Panc1 (cell line): ENCODE data around the gene MNX1. TPM values are rescaled to one million over a fixed set of nuclear protein-coding genes. Genes with fewer than 3 reads are reported as not detected.

Source experiments
- ATAC-seq: fragments of 200-7000 bp; cut with Tn5 transposase; 2 replicates; pipeline ENCODE4 v1.9.1; 2020; ENCODE audit warnings: mild to moderate bottlenecking, moderate library complexity
- BruUV-seq: library from RNA; stranded (reverse); fragments of 400-500 nt; replicated peaks from 2 replicates; lab custom pipeline; 2021; lab: Mats Ljungman, UMichigan
- CTCF ChIA-PET: fragments of 300-600 bp; sonication (Branson Sonifier 250); formaldehyde crosslinking; loops from one replicate; lab custom pipeline; 2022; ENCODE audit warnings: antibody characterized with exemption; lab: Charles Lee
- POLR2A ChIA-PET: fragments of 300-600 bp; sonication (Branson Sonifier 250); formaldehyde crosslinking; loops from one replicate; lab custom pipeline; 2022; ENCODE audit warnings: antibody characterized with exemption; lab: Charles Lee
- DNase-seq: peaks from one replicate; pipeline ENCODE4 v3.0.0-alpha.2; 2010; ENCODE audit warnings: low read depth, low spot score
- H3K27ac ChIP-seq: 2 replicates; pipeline ENCODE4 v1.5.1; 2011; ENCODE audit warnings: mild to moderate bottlenecking, low read length, inconsistent platforms
- H3K27me3 ChIP-seq: fragments of 200-500 bp; sonication (Bioruptor generic); 2 replicates; pipeline ENCODE4 v1.6.0; 2014; ENCODE audit warnings: low read length, inconsistent platforms; ENCODE audit not compliant: control insufficient read depth, insufficient read depth
- H3K36me3 ChIP-seq: fragments of 200-500 bp; sonication (Bioruptor generic); 2 replicates; pipeline ENCODE4 v1.5.1; 2014; ENCODE audit warnings: inconsistent platforms, mild to moderate bottlenecking, low read length, moderate library complexity; ENCODE audit not compliant: control insufficient read depth, insufficient read depth
- H3K4me1 ChIP-seq: 2 replicates; pipeline ENCODE4 v1.5.1; 2011; ENCODE audit warnings: inconsistent platforms, mild to moderate bottlenecking, low read length, moderate library complexity; ENCODE audit not compliant: control insufficient read depth, insufficient read depth
- H3K4me3 ChIP-seq, 2 experiments: 2 replicates each; pipeline ENCODE4 v1.5.1; 2011 to 2012; ENCODE audit warnings: low read depth in 2 of 2, low read length in 2 of 2, mild to moderate bottlenecking in 2 of 2, inconsistent platforms in 1 of 2, moderate library complexity in 1 of 2
- H3K9me3 ChIP-seq: fragments of 200-500 bp; sonication (Bioruptor generic); 2 replicates; pipeline ENCODE4 v1.5.1; 2014; ENCODE audit warnings: low read depth, mild to moderate bottlenecking, inconsistent platforms, low read length, moderate library complexity; ENCODE audit not compliant: control insufficient read depth, insufficient read depth
- CTCF ChIP-seq: fragments of 450-650 bp; IDR thresholded peaks from 2 replicates; pipeline ENCODE4 v1.5.1; 2017; ENCODE audit warnings: mild to moderate bottlenecking
- POLR2AphosphoS5 ChIP-seq: IDR thresholded peaks from 2 replicates; pipeline ENCODE4 v1.6.1; 2012; ENCODE audit warnings: mild to moderate bottlenecking, low read depth, low read length, moderate library complexity
- REST ChIP-seq, 2 experiments: IDR thresholded peaks; 2 replicates each; pipeline ENCODE4 v1.6.1; 2011 to 2012; ENCODE audit warnings: low read depth in 2 of 2, control low read depth in 1 of 2, low read length in 1 of 2, mild to moderate bottlenecking in 1 of 2, moderate library complexity in 1 of 2; ENCODE audit not compliant: insufficient read depth in 1 of 2
- SIN3A ChIP-seq: IDR thresholded peaks from 2 replicates; pipeline ENCODE4 v1.6.1; 2012; ENCODE audit warnings: low read depth, mild to moderate bottlenecking, low read length, moderate library complexity, borderline replicate concordance; ENCODE audit not compliant: insufficient read depth
- TCF7L2 ChIP-seq: IDR thresholded peaks from 2 replicates; pipeline ENCODE4 v1.6.1; 2011; ENCODE audit warnings: mild to moderate bottlenecking, low read depth, low read length, inconsistent platforms
- in situ Hi-C: cut with HindIII; loops from 2 replicates; pipeline ENCODE4 v1.10.0; 2016; ENCODE audit warnings: low sequenced_read_pairs, low pct_unique_long_range_greater_than_20kb
- intact Hi-C: fragments of 100-400 bp; cut with micrococcal nuclease; formaldehyde crosslinking; loops from one replicate; pipeline ENCODE4 v1.10.0; 2022; ENCODE audit not compliant: unreplicated experiment
- total RNA-seq: library from RNA; stranded (reverse); gene quantifications from one replicate; pipeline ENCODE4 v1.2.1, GENCODE V29; 2021; ENCODE audit not compliant: unreplicated experiment

The MNX1 gene
- total RNA-seq, 1 experiment from 2014 or later = 3.6 TPM

- BruUV-seq = no TSS peak
- no peak for TF ChIP-seq TCF7L2
- no peak for TF ChIP-seq SIN3A
- no peak for TF ChIP-seq CTCF
- TF ChIP-seq POLR2AphosphoS5 = no peak
- no peak for TF ChIP-seq REST (IDR thresholded peaks at IDR 0.05; ENCODE audit: insufficient read depth in 1 of 2, low read depth in 2 of 2, low read length in 1 of 2)
- Histone ChIP-seq H3K27ac (no peak overlapping the region), H3K27me3 (no peaks in the 10 kb centered on the region), H3K4me1 (peaks cover 15% of the 10 kb centered on the region), H3K36me3 (peaks cover 3% of the 10 kb centered on the region; the same call in 1 of the 2 replicates), H3K4me3 (peak overlapping the region; percentile 39), H3K9me3 (no peaks in the 10 kb centered on the region)
- POLR2A ChIA-PET = no interaction called here
- in situ Hi-C loops = no loop called here
- CTCF ChIA-PET = no interaction called here
- ATAC-seq = no peak
- intact Hi-C loops = no loop called here
- DNase-seq = no peak
Observed at GRCh38 chr7:157009170-157009777, 1.2 kb downstream of the MNX1 start.

- H3K4me3 ChIP-seq = peak overlapping the region in 1 of 2 experiments; percentile 39; a peak in 2 of 4 replicates
- H3K4me1 ChIP-seq = peaks cover 15% of the 10 kb centered on the region
- DNase-seq (no peak), ATAC-seq (no peak)
- H3K36me3 ChIP-seq = peaks cover 3% of the 10 kb centered on the region; the same call in 1 of the 2 replicates
- no peaks in the 10 kb centered on the region for H3K9me3 ChIP-seq
- TF ChIP-seq CTCF = no peak
- no peak for TF ChIP-seq REST (IDR thresholded peaks at IDR 0.05; ENCODE audit: insufficient read depth in 1 of 2, low read depth in 2 of 2, low read length in 1 of 2)
- ChIA-PET CTCF (interaction anchor here (0.6 kb wide), 1 partner anchor 36 kb away, joined by 11 read pairs; no protein-coding TSS in a partner anchor), POLR2A (interaction anchor here (0.6 kb wide), 1 partner anchor 57 kb away, joined by 3 read pairs; no protein-coding TSS in a partner anchor)
- H3K27ac ChIP-seq = no peak overlapping the region
- intact Hi-C loops = no loop called here
- in situ Hi-C loops = no loop called here
- H3K27me3 ChIP-seq = no peaks in the 10 kb centered on the region
- BruUV-seq = no TSS peak
Observed at GRCh38 chr7:157008206-157009169, 2.0 kb downstream of the MNX1 start.
